Activated naive CD4-positive, alpha-beta T cell (primary cell): ENCODE measurements around the gene CACNB1.
A peak's percentile ranks its signal among the peaks of the same experiment; 100 is the strongest.
"Not testable (repeated sequence)": the region's sequence is repeated elsewhere in the genome, so short reads cannot be mapped to it uniquely, and the experiment has no call there.

Experiments used
- DNase-seq, 4 experiments: peaks; one replicate each; lab custom pipeline; 2025; lab: John Stamatoyannopoulos, UW

CACNB1 gene

DNA sequence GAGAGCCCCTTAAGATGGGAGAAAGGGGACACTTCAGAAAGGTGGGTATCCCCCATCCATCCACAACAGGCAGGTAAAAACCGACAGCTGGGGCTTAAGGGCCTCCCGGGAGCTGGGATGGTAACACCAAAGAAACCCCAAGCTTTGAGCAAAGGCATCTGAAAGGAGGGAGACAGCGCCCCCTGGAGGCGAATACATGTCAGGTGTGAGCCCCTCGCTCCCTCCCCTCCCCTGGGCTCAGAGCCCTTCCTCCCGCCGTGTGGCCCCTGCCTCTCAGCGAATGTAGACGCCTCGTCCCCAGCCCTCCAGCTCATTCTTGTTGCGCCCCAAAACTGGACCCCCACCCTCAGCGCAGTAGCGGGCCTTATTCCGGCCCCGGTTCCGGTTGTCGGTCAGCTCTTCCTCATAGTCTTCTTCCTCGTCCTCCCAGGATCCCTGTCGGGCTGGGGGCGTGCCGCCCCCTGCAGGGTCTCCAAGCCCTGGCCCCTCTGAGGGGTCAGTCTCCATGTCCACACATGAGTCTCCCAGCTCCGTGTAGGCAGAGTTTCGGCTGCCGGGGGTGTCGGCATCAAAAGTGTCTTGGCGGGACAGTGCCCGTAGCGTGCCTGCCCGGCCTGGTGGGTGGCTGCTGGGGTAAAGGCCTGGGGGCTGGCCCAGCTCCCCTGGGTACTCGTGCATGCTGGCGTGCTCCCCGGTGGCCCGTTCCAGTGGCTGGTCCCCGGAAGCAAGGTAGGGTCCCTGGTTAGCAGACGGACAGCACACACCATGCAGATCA is 22.4 kb downstream of the CACNB1 start:
- DNase-seq, result peak; percentile 44 to 73 (median 58)

DNA sequence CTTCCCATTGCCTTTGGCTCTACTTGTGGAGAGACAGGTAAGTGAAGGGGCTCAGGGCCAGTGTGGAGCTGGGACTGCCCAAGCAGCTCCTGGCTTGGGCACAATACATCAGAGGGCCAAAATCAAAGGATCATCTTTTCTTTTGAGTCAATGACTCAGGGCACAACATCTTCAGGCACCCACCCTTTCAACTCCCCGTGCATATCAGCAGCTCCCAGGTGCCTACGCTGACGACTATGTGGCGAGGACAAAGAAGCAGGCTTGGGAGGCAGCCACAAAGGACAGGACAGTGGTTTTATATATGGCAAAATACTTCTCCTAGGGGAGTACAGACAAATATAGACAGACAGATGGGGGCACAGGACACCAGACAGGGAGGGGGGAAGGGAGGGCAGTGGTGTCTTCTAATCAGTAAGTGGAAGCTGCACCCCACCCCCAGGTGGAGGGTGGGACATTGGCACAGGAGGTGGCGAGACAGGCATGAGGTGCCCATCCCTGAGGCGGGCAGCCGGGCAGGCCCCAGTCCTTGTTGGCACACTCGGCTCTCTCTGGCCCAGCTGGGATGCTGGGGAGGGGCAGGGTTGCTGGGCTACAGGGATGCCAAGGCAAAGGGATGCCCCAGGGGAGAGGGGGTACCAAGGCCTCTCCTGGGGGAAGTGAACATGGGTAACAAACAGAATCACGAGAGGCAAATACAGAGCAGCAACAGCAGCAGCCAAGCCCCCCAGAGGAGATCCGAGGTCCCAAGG is 23.8 kb downstream of the CACNB1 start:
- DNase-seq, result no peak

DNA sequence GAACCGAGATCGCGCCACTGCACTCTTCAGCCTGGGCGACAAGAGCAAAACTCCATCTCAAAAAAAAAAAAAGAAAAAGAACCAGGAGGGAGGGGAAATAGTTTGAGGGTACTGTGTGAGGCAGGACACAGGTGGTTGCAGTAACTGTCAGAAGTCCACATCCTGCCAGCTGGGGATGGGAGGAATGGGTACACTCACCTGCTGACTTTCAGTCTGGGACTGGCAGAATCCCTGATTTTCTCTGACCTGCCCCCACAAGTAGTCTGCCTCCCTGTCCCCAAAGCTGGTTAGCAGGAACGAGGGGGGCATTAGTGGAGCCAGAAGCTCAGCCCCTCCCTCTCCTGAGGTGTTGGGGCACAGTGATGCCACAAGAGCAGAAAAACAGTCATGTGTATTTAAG is 24.4 kb downstream of the CACNB1 start:
- no peak for DNase-seq

DNA sequence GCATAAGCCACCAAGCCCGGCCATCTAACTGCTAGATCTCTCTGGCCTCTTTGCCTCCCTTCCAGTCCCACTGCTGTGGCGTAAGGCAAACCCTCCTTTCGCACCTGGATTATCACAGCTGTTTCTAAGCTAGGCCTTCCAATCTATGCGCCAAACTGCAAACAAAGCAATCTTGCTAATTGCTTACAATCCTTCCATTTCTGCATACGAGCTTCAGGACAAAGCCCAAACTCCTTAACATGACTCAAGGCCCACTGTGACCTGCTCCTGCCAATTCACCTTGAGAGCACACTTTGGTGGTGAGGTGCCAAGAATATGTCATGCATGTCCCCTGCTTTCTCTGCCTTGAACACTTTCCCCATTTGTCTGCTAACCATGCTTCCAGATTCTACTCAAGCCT is 25.5 kb downstream of the CACNB1 start:
- no peak for DNase-seq

DNA sequence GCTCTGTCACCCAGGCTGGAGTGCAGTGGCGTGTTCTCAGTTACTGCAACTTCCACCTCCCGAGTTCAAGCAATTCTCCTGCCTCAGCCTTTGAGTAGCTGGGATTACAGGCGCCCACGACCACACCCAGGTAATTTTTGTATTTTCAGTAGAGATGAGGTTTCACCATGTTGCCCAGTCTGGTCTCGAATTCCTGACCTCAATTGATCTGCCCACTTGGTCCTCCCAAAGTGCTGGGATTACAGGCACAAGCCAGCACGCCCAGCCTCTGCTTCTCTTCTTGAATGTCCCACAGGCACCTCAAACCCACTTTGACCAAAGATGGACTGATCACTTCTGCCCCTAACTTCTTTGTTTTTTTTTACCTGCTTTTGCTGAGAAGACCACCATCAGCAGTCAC is 26.9 kb downstream of the CACNB1 start:
- no peak for DNase-seq

DNA sequence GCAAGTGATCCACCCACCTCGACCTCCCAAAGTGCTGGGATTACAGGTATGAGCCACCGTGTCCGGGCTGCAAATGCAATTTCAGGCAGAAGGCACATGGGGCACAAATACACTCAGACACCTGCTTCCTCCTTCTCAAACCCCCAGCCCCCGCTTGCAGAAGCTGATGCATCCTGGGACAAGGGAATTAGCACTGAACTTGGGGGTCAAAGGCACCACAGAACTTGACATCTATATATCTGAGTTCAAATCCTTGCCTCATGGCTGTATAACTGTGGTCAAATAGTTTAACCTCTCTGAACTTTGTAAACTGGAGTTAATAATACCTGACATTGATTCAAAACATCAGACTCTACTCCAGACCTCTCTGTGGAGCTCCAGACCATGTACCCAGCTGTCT is 27.4 kb downstream of the CACNB1 start:
- DNase-seq, result no peak

DNA sequence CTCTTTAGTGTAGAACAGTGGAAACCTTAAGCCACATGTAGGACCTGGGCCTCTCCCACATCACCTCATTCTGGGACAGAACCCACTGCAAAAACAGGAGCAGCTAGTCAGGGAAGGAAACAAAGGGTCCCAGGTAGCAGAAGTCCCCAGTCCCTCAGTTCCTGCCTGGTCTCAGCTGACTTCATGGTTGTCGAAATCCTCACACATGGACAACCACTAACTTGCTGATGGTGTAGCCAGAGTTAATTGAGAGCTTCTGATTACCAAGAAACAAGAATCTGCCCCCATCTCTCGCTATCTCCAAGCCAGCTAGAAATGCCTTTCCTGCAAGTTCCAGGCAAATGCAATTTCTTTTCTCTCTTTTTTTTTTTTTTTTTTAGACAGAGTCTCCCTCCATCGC is 28.0 kb downstream of the CACNB1 start:
- DNase-seq, result no peak

DNA sequence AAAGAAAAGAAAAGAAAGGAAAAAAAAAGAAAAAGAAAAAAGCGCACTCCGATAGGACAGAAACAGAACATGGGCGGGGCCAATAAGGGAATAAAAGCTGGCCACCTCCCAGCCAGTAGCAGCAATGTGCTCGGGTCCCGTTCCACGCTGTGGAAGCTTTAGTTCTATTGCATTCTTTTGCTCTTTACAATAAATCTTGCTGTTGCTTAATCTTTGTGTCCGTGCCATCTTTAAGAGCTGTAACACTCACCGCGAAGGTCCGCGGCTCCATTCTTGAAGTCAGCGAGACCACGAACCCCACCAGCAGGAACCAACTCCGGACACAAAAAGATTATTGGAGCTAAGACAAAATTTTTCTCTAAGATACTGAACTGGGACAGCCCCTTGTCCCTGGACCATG is 28.4 kb downstream of the CACNB1 start:
- DNase-seq, result no peak

DNA sequence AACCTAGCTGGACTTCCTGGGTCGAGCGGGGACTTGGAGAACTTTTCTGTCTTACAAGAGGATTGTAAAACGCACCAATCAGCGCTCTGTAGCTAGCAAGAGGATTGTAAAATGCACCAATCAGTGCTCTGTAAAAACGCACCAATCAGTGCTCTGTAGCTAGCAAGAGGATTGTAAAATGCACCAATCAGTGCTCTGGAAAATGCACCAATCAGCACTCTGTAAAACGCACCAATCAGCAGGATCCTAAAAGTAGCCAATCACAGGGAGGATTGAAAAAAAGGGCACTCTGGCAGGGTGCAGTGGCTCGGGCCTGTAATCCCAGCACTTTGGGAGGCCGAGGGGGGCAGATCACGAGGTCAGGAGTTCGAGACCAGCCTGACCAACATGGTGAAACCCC is 29.0 kb downstream of the CACNB1 start:
- DNase-seq, result not testable (repeated sequence)

DNA sequence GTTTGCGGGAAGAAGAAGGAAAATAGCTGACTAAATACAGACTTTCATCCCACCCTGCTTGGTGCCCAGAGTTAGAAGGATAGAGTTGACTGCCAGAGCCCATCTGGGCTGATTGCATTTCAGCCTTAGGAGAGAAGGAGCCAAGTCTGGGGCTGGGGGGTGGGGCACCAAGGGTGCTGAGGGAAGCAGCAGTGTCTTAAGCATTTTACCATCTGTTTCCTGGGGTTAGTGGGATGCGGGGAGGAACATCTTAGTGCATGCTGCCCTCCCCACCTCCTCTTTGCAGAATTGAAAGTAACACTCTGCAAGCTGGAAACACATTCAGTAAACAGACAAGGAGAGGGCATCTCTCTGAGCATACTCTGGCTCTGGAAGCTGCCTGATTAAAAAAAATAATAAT is 30.0 kb downstream of the CACNB1 start:
- DNase-seq, result no peak

DNA sequence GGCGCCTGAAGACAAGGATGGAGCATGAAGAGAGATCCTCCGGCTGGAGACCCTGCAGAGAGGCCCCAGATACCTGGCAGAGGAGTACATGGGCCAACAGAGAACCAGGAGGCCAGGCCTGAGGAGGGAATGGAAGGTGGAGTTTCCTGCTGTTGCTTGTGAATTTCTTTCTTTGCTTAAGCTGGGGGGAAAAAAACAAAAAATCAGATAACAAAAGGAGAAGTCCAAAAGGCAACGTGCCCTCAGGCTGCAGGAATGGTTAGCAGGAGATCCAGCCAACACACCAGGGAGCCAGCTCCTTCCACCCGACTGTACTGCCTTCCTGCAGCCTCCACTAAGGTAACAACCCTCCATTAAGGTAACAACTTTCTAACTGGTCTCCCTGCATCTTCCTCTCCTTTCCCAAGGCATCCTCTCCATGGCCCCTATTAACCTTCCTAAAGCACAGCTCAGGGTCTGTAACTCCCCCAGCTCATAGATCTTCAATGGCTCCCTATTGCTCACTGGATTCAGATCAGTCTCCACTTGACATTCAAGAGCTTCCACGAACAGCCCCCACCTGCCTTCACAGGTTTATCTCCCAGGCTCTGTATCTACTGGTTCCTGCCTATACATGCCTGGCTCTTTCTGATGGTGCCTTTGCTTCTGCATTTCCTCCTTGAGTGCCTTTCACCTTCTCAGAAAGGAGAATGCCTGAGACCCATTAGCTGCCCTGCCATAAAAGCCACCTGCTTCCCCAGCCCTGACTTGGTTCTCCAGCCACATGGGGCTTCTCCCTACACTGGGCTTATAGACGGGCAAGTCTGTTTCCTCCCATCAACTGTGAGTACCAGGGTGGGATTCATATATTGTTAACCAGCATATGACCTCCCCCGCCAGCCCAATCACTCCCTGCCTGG is 30.8 kb downstream of the CACNB1 start:
- DNase-seq, result no peak

DNA sequence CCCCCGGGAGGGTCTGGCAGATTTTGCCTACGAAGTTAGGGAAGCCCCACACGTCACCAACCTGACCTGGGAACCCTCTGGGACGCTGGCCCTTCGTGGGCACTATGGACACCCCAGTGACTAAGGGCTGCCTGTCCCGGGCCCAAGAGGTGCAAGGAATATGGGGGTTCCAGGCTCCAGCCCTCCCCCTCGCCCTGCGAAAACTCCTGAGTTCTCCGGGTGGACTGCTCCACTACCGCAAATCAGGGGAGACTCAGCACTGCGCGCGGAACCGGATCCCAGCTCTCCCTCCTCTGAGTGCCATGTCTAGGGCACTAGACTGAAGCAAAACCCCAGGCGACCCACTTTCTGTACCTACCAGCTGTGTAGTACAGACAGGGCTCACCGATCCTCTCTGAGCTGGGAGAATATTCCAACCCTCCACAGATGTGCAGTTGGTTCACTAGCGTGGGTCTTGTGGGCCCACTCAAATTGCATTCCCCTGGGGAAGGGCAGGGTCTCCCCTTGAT is 31.6 kb downstream of the CACNB1 start, which contains the start of gene ARL5C:
ARL5C (minus strand) TSS at position 321 of the 509 bp plus-strand sequence. CDS start 401 bp downstream, outside the sequence.
- no peak for DNase-seq

DNA sequence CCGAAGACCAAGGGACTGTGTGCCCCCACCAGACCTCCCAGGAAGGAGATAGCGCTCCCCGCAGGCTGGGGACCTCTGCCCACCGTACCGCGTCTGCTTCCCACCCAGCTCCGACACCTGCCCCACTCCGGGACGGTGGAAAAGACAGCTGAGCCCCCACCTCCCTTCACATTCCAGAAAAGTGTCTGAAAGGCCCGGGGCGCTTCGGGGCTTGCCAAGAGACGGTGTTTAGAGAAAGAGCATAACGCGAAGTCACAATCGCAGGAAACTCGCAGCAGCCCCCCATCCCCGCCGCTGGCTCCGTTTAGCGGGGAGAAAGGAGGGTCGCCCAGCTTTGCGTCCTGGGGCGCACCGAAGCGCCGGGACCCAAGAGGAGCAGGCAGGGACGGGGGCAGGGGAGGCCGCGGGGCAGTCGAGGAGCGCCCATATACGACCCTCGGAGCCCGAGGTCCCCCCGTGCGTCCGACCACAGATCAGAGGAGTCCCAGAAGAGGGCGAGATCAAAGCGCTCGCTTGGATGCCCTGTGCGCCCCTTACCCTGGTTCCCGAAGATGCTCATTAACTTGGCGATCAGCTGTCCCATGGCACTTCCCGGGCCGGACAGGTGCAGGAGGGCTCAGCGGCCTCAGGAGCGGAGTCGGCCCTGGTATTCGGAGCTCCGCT is 32.2 kb downstream of the CACNB1 start:
- no peak for DNase-seq

DNA sequence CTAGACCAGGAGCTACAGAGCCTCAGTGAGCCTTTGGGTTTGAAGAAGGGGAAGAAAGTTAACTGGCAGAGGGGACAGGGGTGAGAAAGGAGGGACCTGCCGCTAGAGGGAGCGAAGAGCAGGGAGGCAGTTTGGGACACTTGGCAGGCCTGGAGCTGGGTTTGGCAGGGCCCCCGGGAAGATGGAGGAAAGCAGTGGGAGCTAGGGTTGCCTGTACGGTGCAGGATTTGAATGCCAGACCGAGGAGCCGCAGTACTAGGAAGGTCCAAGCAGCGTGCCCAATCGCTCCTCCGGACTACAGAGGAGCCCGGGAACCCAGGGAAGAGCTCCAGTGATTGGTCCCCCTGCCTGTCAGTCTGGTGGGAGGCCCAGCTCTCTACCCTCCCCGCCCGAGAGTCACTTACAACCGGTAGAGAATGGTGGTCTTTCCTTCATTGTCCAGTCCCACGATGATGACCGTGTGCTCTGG is 32.8 kb downstream of the CACNB1 start:
- peak; percentile 33 to 67 (median 50) for DNase-seq

DNA sequence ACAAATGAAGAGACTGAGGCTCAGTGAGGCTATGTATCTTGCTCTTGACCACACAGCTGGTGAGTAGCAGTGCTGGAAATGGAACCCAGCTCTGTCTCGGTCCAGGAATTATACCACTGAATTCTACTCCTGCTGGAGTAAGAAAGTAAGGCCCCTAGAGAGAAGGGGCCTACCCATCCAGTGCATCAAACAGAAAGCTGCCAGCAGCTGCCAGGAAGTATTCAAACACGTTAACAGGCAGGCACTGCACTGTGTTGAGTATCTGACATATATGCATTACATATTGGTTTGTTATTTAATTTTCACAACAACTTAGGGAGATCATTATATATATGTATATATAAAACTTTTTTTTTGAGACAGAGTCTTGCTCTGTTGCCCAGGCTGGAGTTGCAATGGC is 35.5 kb downstream of the CACNB1 start:
- DNase-seq, result no peak

DNA sequence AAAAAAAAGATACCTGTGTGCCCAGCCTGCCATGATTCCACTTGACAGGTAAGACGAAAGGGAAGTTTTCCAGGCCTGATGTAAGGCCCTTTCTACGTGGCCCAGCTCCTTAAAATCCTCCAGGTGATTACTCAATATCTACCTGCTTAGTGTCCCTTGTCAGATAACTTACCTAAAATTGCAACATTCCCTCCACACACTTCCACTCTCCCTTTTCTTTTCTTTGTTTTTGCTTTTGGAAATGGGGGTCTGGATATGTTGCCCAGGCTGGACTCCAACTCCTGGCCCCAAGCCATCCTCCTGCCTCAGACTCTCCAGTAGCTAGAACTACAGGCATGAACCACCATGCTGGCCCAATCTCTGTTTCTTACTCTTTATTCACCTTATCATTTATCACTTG is 38.8 kb downstream of the CACNB1 start:
- DNase-seq, result no peak

DNA sequence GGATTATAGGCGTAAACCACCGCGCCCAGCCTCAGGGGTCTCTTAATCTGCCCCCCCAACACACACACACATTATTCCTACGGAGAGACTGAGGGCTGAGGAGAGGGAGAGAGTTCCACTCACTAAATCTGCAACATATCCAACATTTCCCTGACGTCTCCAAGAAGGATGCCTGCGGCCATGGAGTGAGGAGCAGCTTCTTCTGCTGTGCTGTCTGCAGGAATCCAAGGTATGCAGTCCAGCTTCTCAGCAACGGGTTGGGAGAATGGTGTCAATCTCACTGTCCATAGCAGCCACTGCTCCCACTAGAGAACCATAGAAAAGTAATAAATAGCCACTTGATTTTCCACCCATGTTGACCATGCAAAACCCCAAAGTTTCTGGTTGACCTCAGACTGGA is 41.0 kb downstream of the CACNB1 start:
- no peak for DNase-seq

DNA sequence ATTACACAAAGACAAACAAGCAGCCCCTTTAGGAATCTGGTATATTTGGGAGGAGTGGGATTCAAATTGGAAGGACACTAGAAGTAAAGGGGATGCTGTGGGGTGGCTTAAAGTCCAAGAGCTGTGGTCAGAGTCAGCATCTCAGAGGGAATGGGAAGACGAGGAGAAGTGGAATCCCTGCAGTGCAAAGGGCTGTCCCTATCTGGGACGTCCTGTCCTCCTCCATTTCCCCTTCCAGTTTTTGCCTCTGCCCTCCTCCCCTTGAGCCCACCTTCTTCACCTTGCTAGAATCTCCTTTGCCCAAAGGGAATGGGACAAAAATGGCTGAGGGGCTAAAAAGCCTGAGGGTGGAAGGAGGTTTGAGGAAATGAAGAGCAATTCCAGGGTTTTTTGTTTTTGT is 41.8 kb downstream of the CACNB1 start:
- no peak for DNase-seq

DNA sequence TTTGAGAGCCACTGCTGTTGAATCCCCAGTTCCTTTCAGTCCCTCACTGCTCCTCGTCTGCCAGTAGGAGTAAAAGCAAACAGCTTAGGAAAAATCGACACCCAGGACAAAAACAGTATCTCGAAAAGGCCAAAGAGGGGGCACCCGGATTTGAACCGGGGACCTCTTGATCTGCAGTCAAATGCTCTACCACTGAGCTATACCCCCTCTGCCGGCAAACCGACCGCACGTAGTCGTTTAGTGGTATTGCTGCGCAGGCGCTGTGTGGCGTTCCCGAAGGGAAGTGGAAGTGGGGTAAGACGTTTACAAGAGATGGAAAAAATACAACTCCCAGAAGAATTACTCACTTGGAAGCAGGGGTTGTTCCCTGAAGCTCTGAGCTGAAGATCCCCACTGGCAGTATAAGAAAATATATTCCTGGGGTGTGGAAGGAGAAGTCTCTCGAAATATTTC is 43.8 kb downstream of the CACNB1 start:
- peak; percentile 92 to 97 (median 96) for DNase-seq

DNA sequence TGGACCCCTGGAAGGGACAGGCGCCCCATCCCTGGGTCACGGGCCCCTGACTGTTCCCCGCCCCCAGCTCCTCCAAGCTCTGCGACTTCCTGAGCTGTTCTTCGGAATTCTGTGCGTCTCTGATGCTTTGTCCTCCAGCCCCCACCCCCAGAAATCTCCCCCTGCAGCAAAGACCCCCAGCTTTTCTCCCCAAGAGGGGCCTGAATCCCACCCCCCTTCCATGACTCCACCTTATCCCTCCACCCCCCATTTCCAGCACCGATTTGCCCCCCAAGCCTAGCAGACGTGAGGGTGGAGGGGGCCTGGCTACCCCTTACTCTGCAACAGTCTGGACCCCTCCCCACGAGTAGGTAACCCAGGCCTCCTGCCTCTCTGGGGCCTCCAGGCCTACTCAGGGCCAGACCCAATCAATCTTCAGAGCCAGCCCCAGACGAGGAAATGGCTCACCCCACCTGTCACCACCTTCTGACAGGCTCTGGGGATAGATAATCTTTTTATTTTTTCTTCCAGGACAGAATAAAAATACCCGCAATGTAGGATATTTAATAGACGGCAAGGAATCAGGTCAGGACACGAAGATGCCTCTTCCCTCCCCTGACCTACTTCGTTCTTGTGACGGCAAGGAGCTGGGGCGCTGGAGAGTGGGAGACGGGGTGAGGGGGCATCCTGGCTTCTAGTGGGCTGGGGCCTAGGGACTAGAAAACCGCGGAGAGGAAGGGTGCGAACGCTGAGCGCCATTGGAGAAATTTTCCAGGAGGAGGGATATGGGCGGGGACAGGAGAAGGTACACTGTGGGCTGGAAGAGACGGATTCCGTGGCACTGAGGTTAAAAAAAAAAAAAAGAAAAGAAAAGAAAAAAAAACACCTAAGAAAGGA is 45.3 kb downstream of the CACNB1 start:
- peak in 2 of 4 experiments; percentile 22 to 25 for DNase-seq
